WTC11 (cell line): ENCODE results near the gene ENAH. TPM values are rescaled to one million over a fixed set of nuclear protein-coding genes. Genes with fewer than 3 reads are reported as not detected.

Experiments
- ATAC-seq: fragments of 200-7000 bp; cut with Tn5 transposase; 2 replicates; pipeline ENCODE4 v1.10.0; 2021; ENCODE audit warnings: mild to moderate bottlenecking, moderate library complexity
- CTCF ChIA-PET: fragments of 300-600 bp; sonication (Branson Sonifier 250); formaldehyde crosslinking; loops from one replicate; lab custom pipeline; 2021; ENCODE audit warnings: antibody characterized with exemption; lab: Charles Lee
- POLR2A ChIA-PET: fragments of 350-600 bp; sonication (Branson Sonifier 250); formaldehyde crosslinking; loops from one replicate; lab custom pipeline; 2021; ENCODE audit warnings: antibody characterized with exemption; lab: Charles Lee
- DNase-seq: peaks from one replicate; pipeline ENCODE4 v3.0.0; 2021; ENCODE audit warnings: low spot score
- H3K27ac Mint-ChIP-seq: 2 replicates; pipeline ENCODE4 v1.8.0; 2021; ENCODE audit warnings: mixed read lengths
- H3K27me3 Mint-ChIP-seq: 2 replicates; pipeline ENCODE4 v1.8.0; 2021; ENCODE audit warnings: low read depth, mild to moderate bottlenecking, moderate library complexity, mixed read lengths
- H3K36me3 Mint-ChIP-seq: 2 replicates; pipeline ENCODE4 v1.8.0; 2021; ENCODE audit warnings: mixed read lengths
- H3K4me1 Mint-ChIP-seq: 2 replicates; pipeline ENCODE4 v1.8.0; 2022; ENCODE audit warnings: mixed read lengths
- H3K4me3 Mint-ChIP-seq: 2 replicates; pipeline ENCODE4 v1.8.0; 2021; ENCODE audit warnings: mild to moderate bottlenecking, moderate library complexity, mixed read lengths
- H3K9me3 Mint-ChIP-seq: 2 replicates; pipeline ENCODE4 v1.8.0; 2021; ENCODE audit warnings: mixed read lengths
- ATF1 ChIP-seq: sonication (generic); formaldehyde crosslinking; IDR thresholded peaks from 2 replicates; pipeline ENCODE4 v1.8.1; 2023; ENCODE audit warnings: mild to moderate bottlenecking, moderate library complexity, missing genetic modification reagents
- GABPB1 ChIP-seq: sonication (generic); formaldehyde crosslinking; IDR thresholded peaks from 2 replicates; pipeline ENCODE4 v1.8.1; 2023; ENCODE audit warnings: mild to moderate bottlenecking, missing genetic modification reagents
- MYBL2 ChIP-seq: sonication (generic); formaldehyde crosslinking; IDR thresholded peaks from 2 replicates; pipeline ENCODE4 v1.8.1; 2023; ENCODE audit warnings: mild to moderate bottlenecking, moderate library complexity, missing genetic modification reagents
- PRRX2 ChIP-seq: fragments of 250-450 bp; sonication (Bioruptor Pico); IDR thresholded peaks from 2 replicates; pipeline ENCODE4 v1.8.0; 2021; ENCODE audit warnings: mild to moderate bottlenecking
- SMAD3 ChIP-seq: sonication (generic); formaldehyde crosslinking; IDR thresholded peaks from 2 replicates; pipeline ENCODE4 v1.8.0; 2022; ENCODE audit warnings: missing genetic modification reagents, mild to moderate bottlenecking, borderline replicate concordance
- ZNF138 ChIP-seq: sonication (generic); formaldehyde crosslinking; conservative IDR thresholded peaks from 2 replicates; pipeline ENCODE4 v1.8.1; 2022; ENCODE audit warnings: mild to moderate bottlenecking, moderate library complexity, missing genetic modification reagents
- ZNF219 ChIP-seq: sonication (generic); formaldehyde crosslinking; IDR thresholded peaks from 2 replicates; pipeline ENCODE4 v1.8.0; 2023; ENCODE audit warnings: missing genetic modification reagents, mild to moderate bottlenecking, borderline replicate concordance
- ZNF317 ChIP-seq: sonication (generic); formaldehyde crosslinking; IDR thresholded peaks from 2 replicates; pipeline ENCODE4 v1.8.1; 2023; ENCODE audit warnings: low read depth, mild to moderate bottlenecking, moderate library complexity, missing genetic modification reagents, borderline replicate concordance
- total RNA-seq: library from RNA; stranded (reverse); gene quantifications from 3 replicates; pipeline ENCODE4 v1.2.3, GENCODE V29; 2021
- TF ChIP-seq, protein P1 (sequence below): sonication (generic); formaldehyde crosslinking; IDR thresholded peaks from 2 replicates; pipeline ENCODE4 v1.8.0; 2023; ENCODE audit warnings: mild to moderate bottlenecking, missing genetic modification reagents
- TF ChIP-seq, protein P2 (sequence below): sonication (generic); formaldehyde crosslinking; IDR thresholded peaks from 2 replicates; pipeline ENCODE4 v1.8.1; 2023; ENCODE audit warnings: mild to moderate bottlenecking, missing genetic modification reagents, moderate library complexity
- TF ChIP-seq, protein P3 (sequence below): fragments of 200-600 bp; IDR thresholded peaks from 2 replicates; pipeline ENCODE4 v1.8.0; 2022; ENCODE audit warnings: antibody characterized with exemption
- TF ChIP-seq, protein P4 (sequence below): sonication (generic); formaldehyde crosslinking; IDR thresholded peaks from 2 replicates; pipeline ENCODE4 v1.8.0; 2022; ENCODE audit warnings: mild to moderate bottlenecking, missing genetic modification reagents
- TF ChIP-seq, protein P5 (sequence below): fragments of 250-450 bp; sonication (Bioruptor Pico); IDR thresholded peaks from 2 replicates; pipeline ENCODE4 v1.9.0; 2021; ENCODE audit warnings: mild to moderate bottlenecking, borderline replicate concordance
- TF ChIP-seq, protein P6 (sequence below): sonication (generic); formaldehyde crosslinking; IDR thresholded peaks from 2 replicates; pipeline ENCODE4 v1.8.0; 2022; ENCODE audit warnings: mild to moderate bottlenecking, missing genetic modification reagents

The ENAH gene
- total RNA-seq, 1 experiment from 2014 or later: 227 TPM

DNA sequence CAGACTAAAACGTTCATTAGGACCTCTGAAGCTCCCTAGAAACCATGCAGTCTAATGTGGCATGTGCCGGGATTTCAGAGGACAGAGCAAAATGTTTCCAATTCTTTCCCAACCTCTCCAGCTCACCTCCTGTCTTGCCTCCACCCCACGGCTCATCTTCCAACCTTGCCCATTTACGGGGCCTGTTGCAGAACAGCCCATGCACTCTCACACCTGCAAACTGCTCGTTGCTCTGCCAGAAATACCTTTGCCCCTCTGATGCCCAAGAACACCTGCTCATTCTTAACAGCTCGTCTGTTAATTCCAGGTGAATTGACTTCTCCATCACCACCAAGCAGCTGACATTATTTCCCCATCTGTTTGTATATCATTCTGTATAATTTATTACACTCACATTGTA is 171.2 kb downstream of the ENAH start:
- TF ChIP-seq ATF1 (CRISPR knock-in tag) (no peak), PRRX2 (no peak), GABPB1 (no peak), ZNF219 (CRISPR knock-in tag) (no peak)
- TF ChIP-seq, protein P1, sequence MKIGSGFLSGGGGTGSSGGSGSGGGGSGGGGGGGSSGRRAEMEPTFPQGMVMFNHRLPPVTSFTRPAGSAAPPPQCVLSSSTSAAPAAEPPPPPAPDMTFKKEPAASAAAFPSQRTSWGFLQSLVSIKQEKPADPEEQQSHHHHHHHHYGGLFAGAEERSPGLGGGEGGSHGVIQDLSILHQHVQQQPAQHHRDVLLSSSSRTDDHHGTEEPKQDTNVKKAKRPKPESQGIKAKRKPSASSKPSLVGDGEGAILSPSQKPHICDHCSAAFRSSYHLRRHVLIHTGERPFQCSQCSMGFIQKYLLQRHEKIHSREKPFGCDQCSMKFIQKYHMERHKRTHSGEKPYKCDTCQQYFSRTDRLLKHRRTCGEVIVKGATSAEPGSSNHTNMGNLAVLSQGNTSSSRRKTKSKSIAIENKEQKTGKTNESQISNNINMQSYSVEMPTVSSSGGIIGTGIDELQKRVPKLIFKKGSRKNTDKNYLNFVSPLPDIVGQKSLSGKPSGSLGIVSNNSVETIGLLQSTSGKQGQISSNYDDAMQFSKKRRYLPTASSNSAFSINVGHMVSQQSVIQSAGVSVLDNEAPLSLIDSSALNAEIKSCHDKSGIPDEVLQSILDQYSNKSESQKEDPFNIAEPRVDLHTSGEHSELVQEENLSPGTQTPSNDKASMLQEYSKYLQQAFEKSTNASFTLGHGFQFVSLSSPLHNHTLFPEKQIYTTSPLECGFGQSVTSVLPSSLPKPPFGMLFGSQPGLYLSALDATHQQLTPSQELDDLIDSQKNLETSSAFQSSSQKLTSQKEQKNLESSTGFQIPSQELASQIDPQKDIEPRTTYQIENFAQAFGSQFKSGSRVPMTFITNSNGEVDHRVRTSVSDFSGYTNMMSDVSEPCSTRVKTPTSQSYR: no peak
- TF ChIP-seq, protein P2, sequence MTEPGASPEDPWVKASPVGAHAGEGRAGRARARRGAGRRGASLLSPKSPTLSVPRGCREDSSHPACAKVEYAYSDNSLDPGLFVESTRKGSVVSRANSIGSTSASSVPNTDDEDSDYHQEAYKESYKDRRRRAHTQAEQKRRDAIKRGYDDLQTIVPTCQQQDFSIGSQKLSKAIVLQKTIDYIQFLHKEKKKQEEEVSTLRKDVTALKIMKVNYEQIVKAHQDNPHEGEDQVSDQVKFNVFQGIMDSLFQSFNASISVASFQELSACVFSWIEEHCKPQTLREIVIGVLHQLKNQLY (CRISPR knock-in tag): no peak
- ATAC-seq: no peak
- no peak for DNase-seq
- ChIA-PET CTCF (interaction anchor here (0.9 to 8.2 kb wide), 21 partner anchors 10 to 506 kb away, joined by 3 to 73 read pairs (median 6); partner anchors contain the start of genes EPHX1 and SRP9), POLR2A (no interaction called here)
- no peaks in the 10 kb centered on the region for H3K27me3 Mint-ChIP-seq
- H3K36me3 Mint-ChIP-seq: no peaks in the 10 kb centered on the region
- H3K4me3 Mint-ChIP-seq: no peak overlapping the region
- no peak overlapping the region for H3K27ac Mint-ChIP-seq
- peaks cover 16% of the 10 kb centered on the region for H3K4me1 Mint-ChIP-seq
- H3K9me3 Mint-ChIP-seq: no peaks in the 10 kb centered on the region

DNA sequence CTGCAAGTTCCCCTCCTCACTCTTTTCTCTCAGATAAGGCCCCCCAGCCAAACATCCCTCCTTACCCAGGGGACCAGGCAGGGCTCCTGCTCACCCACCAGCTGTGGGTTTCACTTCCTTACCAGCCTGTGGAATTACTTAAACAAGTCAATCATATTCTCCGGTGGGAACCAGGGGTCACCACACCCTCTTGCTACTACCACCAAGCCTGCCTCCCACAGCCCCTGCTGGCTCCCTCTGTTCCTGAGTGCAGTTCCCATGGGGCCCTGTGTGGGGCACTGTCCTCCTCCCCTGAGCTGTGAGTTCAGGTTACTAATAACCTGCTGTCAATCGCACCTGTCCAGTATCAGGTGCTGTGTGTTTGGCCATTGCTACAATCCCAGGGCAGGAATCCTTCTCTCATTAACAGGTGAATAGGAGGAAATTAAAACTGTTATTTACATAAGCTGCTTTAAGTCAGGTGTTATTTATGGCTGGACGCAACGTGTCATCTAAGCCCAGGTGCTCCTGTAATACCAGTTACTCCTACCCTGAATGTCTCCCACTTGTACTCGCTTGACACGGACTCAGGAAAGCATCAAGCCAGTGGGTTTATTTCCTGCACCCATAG is 172.0 kb downstream of the ENAH start:
- ATAC-seq: peak; percentile 92
- ChIA-PET POLR2A (no interaction called here), CTCF (interaction anchor here (0.5 to 8.2 kb wide), 54 partner anchors 10 to 571 kb away, joined by 3 to 73 read pairs (median 4); partner anchors contain the start of genes EPHX1, LEFTY1, PYCR2 and SRP9)
- peak; percentile 90 for DNase-seq
- Mint-ChIP-seq H3K27me3 (peaks cover 4% of the 10 kb centered on the region; the same call in 1 of the 2 replicates), H3K36me3 (no peaks in the 10 kb centered on the region), H3K27ac (0 out of 2 replicates have a peak overlapping the region, but pooled peaks have one; percentile 21), H3K9me3 (no peaks in the 10 kb centered on the region), H3K4me1 (peaks cover 16% of the 10 kb centered on the region), H3K4me3 (no peak overlapping the region)
- TF ChIP-seq, protein P3, sequence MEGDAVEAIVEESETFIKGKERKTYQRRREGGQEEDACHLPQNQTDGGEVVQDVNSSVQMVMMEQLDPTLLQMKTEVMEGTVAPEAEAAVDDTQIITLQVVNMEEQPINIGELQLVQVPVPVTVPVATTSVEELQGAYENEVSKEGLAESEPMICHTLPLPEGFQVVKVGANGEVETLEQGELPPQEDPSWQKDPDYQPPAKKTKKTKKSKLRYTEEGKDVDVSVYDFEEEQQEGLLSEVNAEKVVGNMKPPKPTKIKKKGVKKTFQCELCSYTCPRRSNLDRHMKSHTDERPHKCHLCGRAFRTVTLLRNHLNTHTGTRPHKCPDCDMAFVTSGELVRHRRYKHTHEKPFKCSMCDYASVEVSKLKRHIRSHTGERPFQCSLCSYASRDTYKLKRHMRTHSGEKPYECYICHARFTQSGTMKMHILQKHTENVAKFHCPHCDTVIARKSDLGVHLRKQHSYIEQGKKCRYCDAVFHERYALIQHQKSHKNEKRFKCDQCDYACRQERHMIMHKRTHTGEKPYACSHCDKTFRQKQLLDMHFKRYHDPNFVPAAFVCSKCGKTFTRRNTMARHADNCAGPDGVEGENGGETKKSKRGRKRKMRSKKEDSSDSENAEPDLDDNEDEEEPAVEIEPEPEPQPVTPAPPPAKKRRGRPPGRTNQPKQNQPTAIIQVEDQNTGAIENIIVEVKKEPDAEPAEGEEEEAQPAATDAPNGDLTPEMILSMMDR: peak; percentile 92
- TF ChIP-seq, protein P4, sequence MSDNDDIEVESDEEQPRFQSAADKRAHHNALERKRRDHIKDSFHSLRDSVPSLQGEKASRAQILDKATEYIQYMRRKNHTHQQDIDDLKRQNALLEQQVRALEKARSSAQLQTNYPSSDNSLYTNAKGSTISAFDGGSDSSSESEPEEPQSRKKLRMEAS (CRISPR knock-in tag): 0 out of 2 replicates have a peak, but pooled peaks have one; percentile 24
- TF ChIP-seq MYBL2: no peak
- TF ChIP-seq ZNF138: no peak
- TF ChIP-seq, protein P5, sequence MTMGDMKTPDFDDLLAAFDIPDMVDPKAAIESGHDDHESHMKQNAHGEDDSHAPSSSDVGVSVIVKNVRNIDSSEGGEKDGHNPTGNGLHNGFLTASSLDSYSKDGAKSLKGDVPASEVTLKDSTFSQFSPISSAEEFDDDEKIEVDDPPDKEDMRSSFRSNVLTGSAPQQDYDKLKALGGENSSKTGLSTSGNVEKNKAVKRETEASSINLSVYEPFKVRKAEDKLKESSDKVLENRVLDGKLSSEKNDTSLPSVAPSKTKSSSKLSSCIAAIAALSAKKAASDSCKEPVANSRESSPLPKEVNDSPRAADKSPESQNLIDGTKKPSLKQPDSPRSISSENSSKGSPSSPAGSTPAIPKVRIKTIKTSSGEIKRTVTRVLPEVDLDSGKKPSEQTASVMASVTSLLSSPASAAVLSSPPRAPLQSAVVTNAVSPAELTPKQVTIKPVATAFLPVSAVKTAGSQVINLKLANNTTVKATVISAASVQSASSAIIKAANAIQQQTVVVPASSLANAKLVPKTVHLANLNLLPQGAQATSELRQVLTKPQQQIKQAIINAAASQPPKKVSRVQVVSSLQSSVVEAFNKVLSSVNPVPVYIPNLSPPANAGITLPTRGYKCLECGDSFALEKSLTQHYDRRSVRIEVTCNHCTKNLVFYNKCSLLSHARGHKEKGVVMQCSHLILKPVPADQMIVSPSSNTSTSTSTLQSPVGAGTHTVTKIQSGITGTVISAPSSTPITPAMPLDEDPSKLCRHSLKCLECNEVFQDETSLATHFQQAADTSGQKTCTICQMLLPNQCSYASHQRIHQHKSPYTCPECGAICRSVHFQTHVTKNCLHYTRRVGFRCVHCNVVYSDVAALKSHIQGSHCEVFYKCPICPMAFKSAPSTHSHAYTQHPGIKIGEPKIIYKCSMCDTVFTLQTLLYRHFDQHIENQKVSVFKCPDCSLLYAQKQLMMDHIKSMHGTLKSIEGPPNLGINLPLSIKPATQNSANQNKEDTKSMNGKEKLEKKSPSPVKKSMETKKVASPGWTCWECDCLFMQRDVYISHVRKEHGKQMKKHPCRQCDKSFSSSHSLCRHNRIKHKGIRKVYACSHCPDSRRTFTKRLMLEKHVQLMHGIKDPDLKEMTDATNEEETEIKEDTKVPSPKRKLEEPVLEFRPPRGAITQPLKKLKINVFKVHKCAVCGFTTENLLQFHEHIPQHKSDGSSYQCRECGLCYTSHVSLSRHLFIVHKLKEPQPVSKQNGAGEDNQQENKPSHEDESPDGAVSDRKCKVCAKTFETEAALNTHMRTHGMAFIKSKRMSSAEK (CRISPR knock-in tag): no peak
- no peak for TF ChIP-seq ZNF317
- no peak for TF ChIP-seq SMAD3 (CRISPR knock-in tag)
- TF ChIP-seq, protein P6, sequence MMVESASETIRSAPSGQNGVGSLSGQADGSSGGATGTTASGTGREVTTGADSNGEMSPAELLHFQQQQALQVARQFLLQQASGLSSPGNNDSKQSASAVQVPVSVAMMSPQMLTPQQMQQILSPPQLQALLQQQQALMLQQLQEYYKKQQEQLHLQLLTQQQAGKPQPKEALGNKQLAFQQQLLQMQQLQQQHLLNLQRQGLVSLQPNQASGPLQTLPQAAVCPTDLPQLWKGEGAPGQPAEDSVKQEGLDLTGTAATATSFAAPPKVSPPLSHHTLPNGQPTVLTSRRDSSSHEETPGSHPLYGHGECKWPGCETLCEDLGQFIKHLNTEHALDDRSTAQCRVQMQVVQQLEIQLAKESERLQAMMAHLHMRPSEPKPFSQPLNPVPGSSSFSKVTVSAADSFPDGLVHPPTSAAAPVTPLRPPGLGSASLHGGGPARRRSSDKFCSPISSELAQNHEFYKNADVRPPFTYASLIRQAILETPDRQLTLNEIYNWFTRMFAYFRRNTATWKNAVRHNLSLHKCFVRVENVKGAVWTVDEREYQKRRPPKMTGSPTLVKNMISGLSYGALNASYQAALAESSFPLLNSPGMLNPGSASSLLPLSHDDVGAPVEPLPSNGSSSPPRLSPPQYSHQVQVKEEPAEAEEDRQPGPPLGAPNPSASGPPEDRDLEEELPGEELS (CRISPR knock-in tag): no peak
